Measurements from ENCODE around the gene FABP2. TPM values are rescaled to one million over a fixed set of nuclear protein-coding genes. Genes with fewer than 3 reads are reported as not detected.
A peak's percentile ranks its signal among the peaks of the same experiment; 100 is the strongest.

FABP2 gene
- total and polyA plus RNA-seq, 4 donors, result not detected

DNA sequence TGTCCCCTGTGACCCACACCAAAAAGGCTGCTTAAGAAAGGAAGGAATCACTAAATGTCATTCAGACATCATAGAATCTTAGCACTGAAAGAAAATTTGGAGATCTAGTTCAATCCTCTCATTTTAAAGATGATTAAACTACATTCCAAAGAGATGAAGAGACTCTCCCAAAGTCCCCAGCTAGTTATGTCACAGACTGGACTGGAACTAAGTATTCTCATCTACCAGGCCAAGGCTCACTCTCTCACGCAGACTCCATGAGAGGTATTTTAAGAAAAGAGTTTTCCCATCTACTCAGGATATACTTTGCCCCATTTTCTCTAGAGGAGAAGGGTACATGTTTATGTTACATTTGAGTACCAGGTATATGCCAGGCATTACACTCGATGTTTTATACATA lies 6.9 kb downstream of the FABP2 start:
- H3K9me3 ChIP-seq (ENCODE audit: control insufficient read depth, insufficient read depth, low read length), result no peaks in the 10 kb centered on the region

GRCh38 chr4:119314356-119314755 lies 7.6 kb downstream of the FABP2 start:
- Histone ChIP-seq H3K4me1 (ENCODE audit: control insufficient read depth, insufficient read depth, low read length) (no peaks in the 10 kb centered on the region), H3K36me3 (ENCODE audit: control insufficient read depth, insufficient read depth, low read length) (no peaks in the 10 kb centered on the region), H3K4me3 (ENCODE audit: low read depth, low read length) (no peak overlapping the region), H3K9me3 (ENCODE audit: control insufficient read depth, insufficient read depth, low read length) (no peaks in the 10 kb centered on the region), H3K27me3 (ENCODE audit: control insufficient read depth, insufficient read depth, low read length) (no peaks in the 10 kb centered on the region), H3K27ac (ENCODE audit: low read depth, low read length) (no peak overlapping the region)
- WGBS (ENCODE audit: insufficient coverage), result no CpG with 5 or more reads among the region's 4 CpGs
- peak in 5 of 6 donors; percentile 26 to 91 (median 33) for DNase-seq (ENCODE audit: low read depth in 4 of 6, low spot score in 6 of 6)

More for the DNA sequence above, 6.9 kb downstream of the FABP2 start:
- H3K4me1 ChIP-seq (ENCODE audit: control insufficient read depth, insufficient read depth, low read length), result no peaks in the 10 kb centered on the region
- H3K27ac ChIP-seq (ENCODE audit: low read depth, low read length), result no peak overlapping the region
- no peak overlapping the region for H3K4me3 ChIP-seq (ENCODE audit: low read depth, low read length)
- no peak for DNase-seq (ENCODE audit: low read depth in 4 of 6, low spot score in 6 of 6)
- H3K27me3 ChIP-seq (ENCODE audit: control insufficient read depth, insufficient read depth, low read length), result no peaks in the 10 kb centered on the region
- no CpG with 5 or more reads among the region's 2 CpGs for WGBS (ENCODE audit: insufficient coverage)
- H3K36me3 ChIP-seq (ENCODE audit: control insufficient read depth, insufficient read depth, low read length), result no peaks in the 10 kb centered on the region

DNA sequence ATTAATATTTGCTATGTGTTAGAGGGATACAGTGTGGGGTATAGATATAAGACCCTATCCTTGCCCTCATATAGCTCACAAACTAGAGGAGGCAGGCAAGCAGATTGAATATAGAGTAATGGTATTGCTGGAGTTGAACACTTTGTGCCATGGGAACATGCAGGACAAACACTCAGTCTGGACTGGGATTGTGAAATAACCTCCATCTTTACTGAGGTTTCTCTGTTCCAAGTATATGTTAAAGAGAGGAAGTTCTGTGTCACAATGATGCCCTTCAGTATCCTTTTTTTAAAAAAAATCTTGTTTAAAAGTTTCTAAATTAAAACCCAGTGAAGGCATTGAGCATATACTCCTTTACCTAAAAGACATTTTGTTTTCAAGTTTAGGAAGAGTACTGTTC lies 8.7 kb downstream of the FABP2 start:
- no peaks in the 10 kb centered on the region for H3K9me3 ChIP-seq (ENCODE audit: control insufficient read depth, insufficient read depth, low read length)
- no peaks in the 10 kb centered on the region for H3K4me1 ChIP-seq (ENCODE audit: control insufficient read depth, insufficient read depth, low read length)
- no peaks in the 10 kb centered on the region for H3K36me3 ChIP-seq (ENCODE audit: control insufficient read depth, insufficient read depth, low read length)
- no peak overlapping the region for H3K4me3 ChIP-seq (ENCODE audit: low read depth, low read length)
- H3K27me3 ChIP-seq (ENCODE audit: control insufficient read depth, insufficient read depth, low read length), result no peaks in the 10 kb centered on the region
- H3K27ac ChIP-seq (ENCODE audit: low read depth, low read length), result no peak overlapping the region
- DNase-seq (ENCODE audit: low read depth in 4 of 6, low spot score in 6 of 6), result no peak

DNA sequence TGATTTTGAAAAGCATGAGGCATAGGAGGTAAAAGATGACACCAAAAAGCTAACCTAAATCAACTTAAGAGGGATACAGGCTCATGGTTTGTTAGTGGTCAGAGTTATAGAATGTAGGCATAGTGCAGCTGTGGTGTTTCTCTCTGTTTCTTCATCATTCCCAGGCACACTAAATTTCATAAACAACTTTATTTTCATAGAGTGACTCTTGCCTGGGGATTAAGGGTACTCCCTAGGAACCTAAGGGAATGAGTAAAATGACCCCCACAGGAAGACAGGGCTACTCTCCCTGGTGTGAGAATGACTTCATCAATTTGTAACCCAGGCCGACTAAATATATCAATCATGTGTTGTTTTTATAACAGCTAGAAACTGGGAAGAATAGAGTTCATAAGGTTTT lies 11.1 kb downstream of the FABP2 start:
- H3K4me3 ChIP-seq (ENCODE audit: low read depth, low read length), result no peak overlapping the region
- no peaks in the 10 kb centered on the region for H3K36me3 ChIP-seq (ENCODE audit: control insufficient read depth, insufficient read depth, low read length)
- no peak overlapping the region for H3K27ac ChIP-seq (ENCODE audit: low read depth, low read length)
- H3K27me3 ChIP-seq (ENCODE audit: control insufficient read depth, insufficient read depth, low read length), result no peaks in the 10 kb centered on the region
- no peaks in the 10 kb centered on the region for H3K4me1 ChIP-seq (ENCODE audit: control insufficient read depth, insufficient read depth, low read length)
- WGBS (ENCODE audit: insufficient coverage), result no CpG with 5 or more reads among the region's 1 CpG
- no peak for DNase-seq (ENCODE audit: low read depth in 4 of 6, low spot score in 6 of 6)
- no peaks in the 10 kb centered on the region for H3K9me3 ChIP-seq (ENCODE audit: control insufficient read depth, insufficient read depth, low read length)

DNA sequence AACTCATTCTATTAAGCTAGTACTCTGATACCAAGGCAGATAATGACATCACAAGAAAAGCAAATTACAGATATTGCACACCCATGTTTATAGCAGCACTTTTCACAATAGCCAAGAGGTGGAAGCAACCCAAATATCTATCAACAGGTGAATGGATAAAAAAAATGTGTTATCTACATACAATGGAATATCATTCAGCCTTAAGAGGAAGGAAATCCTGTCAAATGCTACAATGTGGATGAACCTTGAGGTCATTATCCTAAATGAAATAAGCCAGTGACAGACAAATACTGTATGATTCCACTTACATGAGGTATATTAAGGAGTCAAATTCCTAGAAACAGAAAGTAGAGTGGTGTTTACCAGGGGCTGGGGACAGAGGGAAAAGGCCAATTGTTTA lies 14.3 kb downstream of the FABP2 start:
- no peak overlapping the region for H3K27ac ChIP-seq (ENCODE audit: low read depth, low read length)
- H3K4me3 ChIP-seq (ENCODE audit: low read depth, low read length), result no peak overlapping the region
- H3K27me3 ChIP-seq (ENCODE audit: control insufficient read depth, insufficient read depth, low read length), result no peaks in the 10 kb centered on the region
- no peaks in the 10 kb centered on the region for H3K4me1 ChIP-seq (ENCODE audit: control insufficient read depth, insufficient read depth, low read length)
- no peaks in the 10 kb centered on the region for H3K9me3 ChIP-seq (ENCODE audit: control insufficient read depth, insufficient read depth, low read length)
- H3K36me3 ChIP-seq (ENCODE audit: control insufficient read depth, insufficient read depth, low read length), result no peaks in the 10 kb centered on the region
- no peak for DNase-seq (ENCODE audit: low read depth in 4 of 6, low spot score in 6 of 6)

- no peak overlapping the region for H3K27ac ChIP-seq (ENCODE audit: low read depth, low read length)
- DNase-seq (ENCODE audit: low read depth in 4 of 6, low spot score in 6 of 6), result no peak
- no peaks in the 10 kb centered on the region for H3K9me3 ChIP-seq (ENCODE audit: control insufficient read depth, insufficient read depth, low read length)
- H3K4me3 ChIP-seq (ENCODE audit: low read depth, low read length), result no peak overlapping the region
- no peaks in the 10 kb centered on the region for H3K27me3 ChIP-seq (ENCODE audit: control insufficient read depth, insufficient read depth, low read length)
- no peaks in the 10 kb centered on the region for H3K36me3 ChIP-seq (ENCODE audit: control insufficient read depth, insufficient read depth, low read length)
- peaks cover 8% of the 10 kb centered on the region for H3K4me1 ChIP-seq (ENCODE audit: control insufficient read depth, insufficient read depth, low read length)
These were observed 17.5 kb downstream of the FABP2 start for GRCh38 chr4:119304431-119304830.

DNA sequence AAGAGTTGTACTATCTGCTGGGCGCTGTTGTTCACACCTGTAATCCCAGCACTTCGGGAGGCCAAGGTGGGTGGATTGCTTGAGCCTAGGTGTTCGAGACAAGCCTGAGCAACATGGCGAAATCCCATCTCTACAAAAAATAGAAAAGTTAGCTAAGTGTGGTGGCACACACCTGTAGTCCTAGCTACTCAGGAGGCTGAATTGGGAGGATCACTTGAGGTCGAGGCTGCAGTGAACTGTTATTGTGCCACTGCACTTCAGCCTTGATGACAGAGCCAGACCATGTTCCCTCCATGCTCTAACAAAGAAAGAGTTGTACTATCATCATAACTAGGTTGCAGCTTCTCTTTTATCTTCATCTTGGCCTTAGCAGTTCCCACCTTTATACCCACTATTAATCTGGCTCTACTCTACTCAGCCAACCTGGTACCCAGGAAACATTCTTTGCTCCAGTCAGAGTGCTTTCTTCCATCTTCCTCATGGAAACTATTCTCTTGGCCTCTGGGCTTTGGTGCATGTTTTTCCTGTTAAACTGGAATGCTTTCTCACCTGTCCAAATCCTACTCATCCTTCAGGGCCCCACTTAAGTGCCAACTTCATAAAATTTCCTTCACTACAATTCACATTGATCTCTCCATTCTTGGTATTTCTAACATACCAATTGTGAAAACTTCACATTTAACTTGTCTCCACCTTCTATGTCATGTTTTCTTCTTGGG lies 18.2 kb downstream of the FABP2 start:
- H3K4me3 ChIP-seq (ENCODE audit: low read depth, low read length), result no peak overlapping the region
- 100% methylated on average over 1 of the region's 5 CpGs for WGBS (ENCODE audit: insufficient coverage)
- no peak overlapping the region for H3K27ac ChIP-seq (ENCODE audit: low read depth, low read length)
- DNase-seq (ENCODE audit: low read depth in 4 of 6, low spot score in 6 of 6), result no peak
- H3K27me3 ChIP-seq (ENCODE audit: control insufficient read depth, insufficient read depth, low read length), result no peaks in the 10 kb centered on the region
- H3K9me3 ChIP-seq (ENCODE audit: control insufficient read depth, insufficient read depth, low read length), result no peaks in the 10 kb centered on the region
- H3K36me3 ChIP-seq (ENCODE audit: control insufficient read depth, insufficient read depth, low read length), result no peaks in the 10 kb centered on the region
- peaks cover 12% of the 10 kb centered on the region for H3K4me1 ChIP-seq (ENCODE audit: control insufficient read depth, insufficient read depth, low read length)

GRCh38 chr4:119302073-119302832 lies 19.7 kb downstream of the FABP2 start:
- no peak overlapping the region for H3K4me3 ChIP-seq (ENCODE audit: low read depth, low read length)
- no peak overlapping the region for H3K27ac ChIP-seq (ENCODE audit: low read depth, low read length)
- H3K36me3 ChIP-seq (ENCODE audit: control insufficient read depth, insufficient read depth, low read length), result peaks cover 2% of the 10 kb centered on the region
- DNase-seq (ENCODE audit: low read depth in 4 of 6, low spot score in 6 of 6), result no peak
- no peaks in the 10 kb centered on the region for H3K27me3 ChIP-seq (ENCODE audit: control insufficient read depth, insufficient read depth, low read length)
- WGBS (ENCODE audit: insufficient coverage), result 95% methylated on average over 2 of the region's 5 CpGs
- H3K4me1 ChIP-seq (ENCODE audit: control insufficient read depth, insufficient read depth, low read length), result peaks cover 12% of the 10 kb centered on the region
- no peaks in the 10 kb centered on the region for H3K9me3 ChIP-seq (ENCODE audit: control insufficient read depth, insufficient read depth, low read length)

DNA sequence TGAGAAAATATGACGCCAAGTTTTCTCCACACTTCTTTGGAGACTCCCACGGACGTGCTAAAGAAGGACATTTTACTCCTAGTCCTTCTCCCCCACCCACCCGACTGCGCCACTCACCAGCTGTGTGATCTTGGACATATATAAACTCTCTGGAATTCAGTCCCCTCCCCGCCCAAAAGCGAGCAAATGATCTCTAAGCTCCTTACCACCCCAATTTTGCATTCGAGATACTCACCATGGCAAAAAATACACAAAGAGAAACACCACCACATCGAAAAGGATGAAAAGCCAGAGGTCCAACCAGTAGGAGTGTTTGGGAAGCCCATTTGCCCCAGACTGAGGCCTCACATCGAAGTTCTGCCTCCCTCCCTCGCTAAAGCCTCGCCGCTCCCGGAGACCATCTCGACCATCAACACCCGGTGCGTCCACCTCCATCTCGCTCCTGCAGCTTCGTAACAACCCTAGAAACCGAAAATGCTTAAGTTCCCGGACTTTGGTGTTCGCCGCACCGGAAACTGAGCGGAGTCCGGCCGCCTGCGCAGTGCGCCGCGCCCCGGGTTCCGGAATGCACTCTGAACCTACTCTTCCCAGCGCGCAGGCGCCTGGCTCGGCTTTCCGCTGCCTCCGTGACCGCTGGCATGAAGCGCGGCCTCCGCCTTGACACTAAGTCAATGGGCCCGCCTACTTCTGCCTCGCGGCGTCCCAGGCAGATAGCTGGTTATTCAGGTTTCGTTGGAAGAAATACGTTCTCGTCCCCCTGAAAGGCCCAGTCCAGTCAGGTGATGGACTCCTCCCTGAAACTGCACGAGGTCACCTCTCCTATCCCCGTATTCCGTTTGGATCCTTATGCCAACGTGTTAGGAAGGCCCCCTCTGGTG lies 21.6 kb downstream of the FABP2 start:
- peaks cover 3% of the 10 kb centered on the region for H3K36me3 ChIP-seq (ENCODE audit: control insufficient read depth, insufficient read depth, low read length)
- 0% methylated on average over 52 of the region's 54 CpGs for WGBS (ENCODE audit: insufficient coverage)
- H3K4me3 ChIP-seq (ENCODE audit: low read depth, low read length), result peak overlapping the region; percentile 95
- peak overlapping the region; percentile 96 for H3K27ac ChIP-seq (ENCODE audit: low read depth, low read length)
- H3K27me3 ChIP-seq (ENCODE audit: control insufficient read depth, insufficient read depth, low read length), result no peaks in the 10 kb centered on the region
- peak; percentile 66 to 96 (median 82) for DNase-seq (ENCODE audit: low read depth in 4 of 6, low spot score in 6 of 6)
- H3K9me3 ChIP-seq (ENCODE audit: control insufficient read depth, insufficient read depth, low read length), result no peaks in the 10 kb centered on the region
- peaks cover 12% of the 10 kb centered on the region for H3K4me1 ChIP-seq (ENCODE audit: control insufficient read depth, insufficient read depth, low read length)

All from spinal cord (tissue), 10 donors.